OCI-LY1 (cell line): ENCODE measurements around the gene ATP7B.

Experiments used
- CTCF ChIP-seq: fragments of 200-600 bp; sonication (generic), shearing (Covaris generic); IDR thresholded peaks from 2 replicates; pipeline ENCODE4 v1.5.1; 2017; ENCODE audit warnings: mild to moderate bottlenecking, antibody characterized with exemption, low read length, moderate library complexity, mixed read lengths
- EZH2 ChIP-seq: fragments of 200-600 bp; sonication (generic), shearing (Covaris generic); IDR thresholded peaks from 2 replicates; pipeline ENCODE4 v1.8.0; 2017; ENCODE audit warnings: borderline replicate concordance, mixed run types, mild to moderate bottlenecking, antibody characterized with exemption, low read length, moderate library complexity, mixed read lengths

DNA sequence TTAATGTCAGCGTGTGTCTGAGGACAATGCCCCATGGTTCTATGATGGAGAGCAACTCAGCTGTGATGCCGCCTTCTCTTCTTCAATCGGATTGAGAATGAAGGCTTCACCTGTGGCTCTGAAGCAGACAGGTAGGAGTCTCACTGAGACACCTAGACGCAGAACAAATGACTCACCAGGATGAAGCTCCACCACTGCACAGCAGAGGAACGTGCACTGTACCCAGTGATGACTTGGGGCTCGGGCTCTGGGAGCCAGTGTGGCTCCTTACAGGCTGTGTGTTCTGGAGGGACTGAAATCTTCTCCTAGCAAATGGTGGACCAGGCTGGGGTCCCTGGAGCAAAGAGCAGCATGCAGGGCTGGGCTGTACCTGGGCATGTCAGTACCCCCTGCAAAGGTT lies 105.5 kb downstream of the ATP7B start:
- no peak for TF ChIP-seq EZH2
- TF ChIP-seq CTCF = no peak
